B cell (primary cell): Measurements from ENCODE around the gene GRAP. TPM values are rescaled to one million over a fixed set of nuclear protein-coding genes. Genes with fewer than 3 reads are reported as not detected.
"Not testable (repeated sequence)": the region's sequence is repeated elsewhere in the genome, so short reads cannot be mapped to it uniquely, and the experiment has no call there.

Source experiments
- ATAC-seq: fragments of 200-7000 bp; cut with Tn5 transposase; one replicate; pipeline ENCODE4 v1.10.0; 2021; ENCODE audit warnings: low read depth, mild to moderate bottlenecking, moderate number of reproducible peaks, moderate library complexity
- CTCF ChIA-PET: fragments of 350-600 bp; sonication (Branson Sonifier 250); formaldehyde crosslinking; loops from one replicate; lab custom pipeline; 2021; ENCODE audit warnings: antibody characterized with exemption, inconsistent platforms; lab: Charles Lee
- POLR2A ChIA-PET: fragments of 350-600 bp; sonication (Branson Sonifier 250); formaldehyde crosslinking; loops from one replicate; lab custom pipeline; 2021; ENCODE audit warnings: antibody characterized with exemption; lab: Charles Lee
- DNase-seq: peaks from one replicate; pipeline ENCODE4 v3.0.0; 2013
- H2AFZ ChIP-seq: 2 replicates; pipeline ENCODE4 v1.6.1; 2012; ENCODE audit warnings: mild to moderate bottlenecking, low read depth, low read length; ENCODE audit not compliant: insufficient read depth, poor library complexity, severe bottlenecking
- H3K27ac ChIP-seq, 2 donors: 1 replicate in 1 of 2; 2 replicates in 1 of 2; pipeline ENCODE4 v1.5.1; 2012 to 2013; ENCODE audit warnings: low read length in 2 of 2, mild to moderate bottlenecking in 2 of 2, moderate library complexity in 1 of 2
- H3K27me3 ChIP-seq, 4 experiments: fragments of 200-600 bp in 1 of 4; sonication (generic) in 1 of 4; replicated peaks in 1 of 4; 1 replicate in 2 of 4; 2 replicates in 2 of 4; pipeline versions ENCODE4 v1.6.1 to v1.7.0; 2013 to 2016; ENCODE audit warnings: low read length in 3 of 4, mild to moderate bottlenecking in 2 of 4, mixed read lengths in 1 of 4, moderate library complexity in 1 of 4; ENCODE audit not compliant: insufficient read depth in 4 of 4, control insufficient read depth in 3 of 4; ENCODE audit errors: control extremely low read depth in 1 of 4
- H3K36me3 ChIP-seq, 2 experiments: replicated peaks in 1 of 2; 1 replicate in 1 of 2; 2 replicates in 1 of 2; pipeline versions ENCODE4 v1.6.1 to v1.7.1; 2013; ENCODE audit warnings: low read length in 1 of 2; ENCODE audit not compliant: insufficient read depth in 2 of 2, control insufficient read depth in 1 of 2; ENCODE audit errors: control extremely low read depth in 1 of 2, extremely low read depth in 1 of 2
- H3K4me1 ChIP-seq, 2 donors: fragments of 200-600 bp in 1 of 2; sonication (generic) in 1 of 2; 1 replicate in 1 of 2; 2 replicates in 1 of 2; pipeline versions ENCODE4 v1.5.1 to v1.6.1; 2013 to 2017; ENCODE audit warnings: low read length in 2 of 2; ENCODE audit not compliant: control insufficient read depth in 2 of 2, insufficient read depth in 2 of 2
- H3K4me2 ChIP-seq: replicated peaks from 2 replicates; pipeline ENCODE3; 2012; ENCODE audit warnings: mild to moderate bottlenecking, low read depth, low read length; ENCODE audit not compliant: poor library complexity, severe bottlenecking
- H3K4me3 ChIP-seq, 5 experiments: fragments of 200-600 bp in 1 of 5; sonication (generic) in 1 of 5; 1 replicate in 3 of 5; 2 replicates in 2 of 5; pipeline versions ENCODE4 v1.5.1 to v1.7.0; 2011 to 2016; ENCODE audit warnings: low read length in 4 of 5, mild to moderate bottlenecking in 4 of 5, low read depth in 2 of 5, control low read depth in 1 of 5, moderate library complexity in 1 of 5; ENCODE audit not compliant: insufficient read depth in 1 of 5; ENCODE audit errors: control extremely low read depth in 1 of 5, extremely low read depth in 1 of 5
- H3K79me2 ChIP-seq: fragments of 200-600 bp; sonication (generic); one replicate; pipeline ENCODE4 v1.6.0; 2016; ENCODE audit warnings: low read length; ENCODE audit not compliant: control insufficient read depth, insufficient read depth
- H3K9ac ChIP-seq: fragments of 200-600 bp; sonication (generic); 2 replicates; pipeline ENCODE4 v1.6.1; 2017; ENCODE audit warnings: mild to moderate bottlenecking, low read length, moderate library complexity
- H3K9me3 ChIP-seq, 3 donors: one replicate each; pipeline versions ENCODE4 v1.6.1 to v1.7.1; 2013; ENCODE audit warnings: low read length in 2 of 3; ENCODE audit not compliant: control insufficient read depth in 2 of 3, insufficient read depth in 1 of 3; ENCODE audit errors: control extremely low read depth in 1 of 3
- H4K20me1 ChIP-seq: 2 replicates; pipeline ENCODE4 v1.6.0; 2012; ENCODE audit warnings: mild to moderate bottlenecking, low read length; ENCODE audit not compliant: insufficient read depth, control insufficient read depth, poor library complexity, severe bottlenecking
- H3K27ac Mint-ChIP-seq: one replicate; pipeline ENCODE4 v1.8.0; 2021; ENCODE audit warnings: mixed read lengths
- H3K27me3 Mint-ChIP-seq: one replicate; pipeline ENCODE4 v1.8.0; 2021; ENCODE audit warnings: mixed read lengths
- H3K4me1 Mint-ChIP-seq: one replicate; pipeline ENCODE4 v1.8.0; 2021; ENCODE audit warnings: mixed read lengths
- H3K4me3 Mint-ChIP-seq: one replicate; pipeline ENCODE4 v1.8.0; 2021; ENCODE audit warnings: mixed read lengths
- H3K9me3 Mint-ChIP-seq: one replicate; pipeline ENCODE4 v1.8.0; 2022; ENCODE audit warnings: mixed read lengths; ENCODE audit not compliant: insufficient read depth
- WGBS: methylation state at CpG from one replicate; pipeline ENCODE4 v1.1.5; 2013; ENCODE audit warnings: missing lambda C conversion rate; ENCODE audit not compliant: insufficient coverage; 5-methylcytosine and 5-hydroxymethylcytosine counted together
- intact Hi-C: fragments of 100-400 bp; cut with micrococcal nuclease; formaldehyde crosslinking; loops from one replicate; pipeline ENCODE4 v1.10.0; 2022
- polyA plus RNA-seq: library from polyadenylated mRNA; depleted of rRNA; stranded (reverse); fragments of >200 nt; gene quantifications from 2 replicates; pipeline ENCODE4 v1.2.3, GENCODE V29; 2012
- total RNA-seq, 2 donors: library from RNA; stranded (reverse); fragments of 120-200 nt in 1 of 2; gene quantifications; 1 replicate in 1 of 2; 2 replicates in 1 of 2; pipeline versions ENCODE4 v1.2.3 to v1.2.4, GENCODE V29; 2013 to 2022

Gene GRAP
- total and polyA plus RNA-seq, 2 donors (not counting 1 experiment from before 2014, with no cell fraction given): 59.8 to 93.2 TPM

GRCh38 chr17:19038730-19039129 lies 8.0 kb downstream of the GRAP start:
- POLR2A ChIA-PET, H3K9me3 Mint-ChIP-seq, intact Hi-C loops, DNase-seq, H3K27ac ChIP-seq, H2AFZ ChIP-seq, CTCF ChIA-PET, H3K27me3 ChIP-seq, H3K27ac Mint-ChIP-seq, H3K9me3 ChIP-seq, H3K79me2 ChIP-seq, H3K4me2 ChIP-seq, H3K4me3 ChIP-seq, H3K36me3 ChIP-seq, H4K20me1 ChIP-seq, H3K4me3 Mint-ChIP-seq, H3K4me1 ChIP-seq, H3K4me1 Mint-ChIP-seq, H3K27me3 Mint-ChIP-seq, H3K9ac ChIP-seq: not testable (repeated sequence)
- no CpG with 5 or more reads among the region's 12 CpGs for WGBS
- peak; percentile 34 for ATAC-seq

GRCh38 chr17:19038007-19038406 lies 8.8 kb downstream of the GRAP start:
- H3K27me3 Mint-ChIP-seq, H3K9me3 ChIP-seq, H3K27ac ChIP-seq, H3K9ac ChIP-seq, H3K4me3 Mint-ChIP-seq, H3K27me3 ChIP-seq, H2AFZ ChIP-seq, POLR2A ChIA-PET, H3K4me1 ChIP-seq, H3K79me2 ChIP-seq, H3K9me3 Mint-ChIP-seq, H4K20me1 ChIP-seq, H3K4me1 Mint-ChIP-seq, H3K4me3 ChIP-seq, H3K4me2 ChIP-seq, intact Hi-C loops, DNase-seq, CTCF ChIA-PET, H3K27ac Mint-ChIP-seq, H3K36me3 ChIP-seq: not testable (repeated sequence)
- WGBS: no CpG with 5 or more reads among the region's 17 CpGs
- peak; percentile 10 for ATAC-seq

- not testable (repeated sequence) for H3K27me3 Mint-ChIP-seq
Observed at GRCh38 chr17:19037547-19037946, 9.2 kb downstream of the GRAP start.

GRCh38 chr17:19036186-19036585 lies 10.6 kb downstream of the GRAP start:
- H3K4me1 Mint-ChIP-seq, H3K9me3 ChIP-seq, H3K4me2 ChIP-seq, H3K9me3 Mint-ChIP-seq, H3K27me3 ChIP-seq, H3K36me3 ChIP-seq, H3K27me3 Mint-ChIP-seq, POLR2A ChIA-PET, H3K27ac ChIP-seq, CTCF ChIA-PET, H3K4me3 ChIP-seq, H4K20me1 ChIP-seq, intact Hi-C loops, H2AFZ ChIP-seq, H3K4me3 Mint-ChIP-seq, DNase-seq, H3K4me1 ChIP-seq, H3K79me2 ChIP-seq, H3K27ac Mint-ChIP-seq, H3K9ac ChIP-seq: not testable (repeated sequence)
- peak; percentile 18 for ATAC-seq
- no CpG with 5 or more reads among the region's 6 CpGs for WGBS

More at GRCh38 chr17:19037547-19037946, 9.2 kb downstream of the GRAP start:
- ATAC-seq, H3K4me1 Mint-ChIP-seq, H3K9ac ChIP-seq, H3K9me3 ChIP-seq, CTCF ChIA-PET, H2AFZ ChIP-seq, H3K27me3 ChIP-seq, intact Hi-C loops, H3K4me1 ChIP-seq, DNase-seq, H3K79me2 ChIP-seq, H3K27ac ChIP-seq, H3K36me3 ChIP-seq, H3K4me3 ChIP-seq, POLR2A ChIA-PET, H3K4me2 ChIP-seq, H4K20me1 ChIP-seq, H3K4me3 Mint-ChIP-seq, H3K9me3 Mint-ChIP-seq, H3K27ac Mint-ChIP-seq: not testable (repeated sequence)
- WGBS: no CpG with 5 or more reads among the region's 6 CpGs
